NCI-H2227 (cell line): ENCODE data around the gene RFX7.
A peak's percentile ranks its signal among the peaks of the same experiment; 100 is the strongest.
"Not testable (repeated sequence)": the region's sequence is repeated elsewhere in the genome, so short reads cannot be mapped to it uniquely, and the experiment has no call there.

Source experiments
- DNase-seq: peaks from one replicate; lab custom pipeline; 2025; ENCODE audit not compliant: unreplicated experiment; lab: John Stamatoyannopoulos, UW

Gene RFX7

GRCh38 chr15:56243163-56244037 lies at the start of gene RFX7:
Gene RFX7 (minus strand): TSS chr15:56243879. CDS start chr15:56243285, 594 bp downstream.
- peak; percentile 88 for DNase-seq

- DNase-seq: no peak
Measured at GRCh38 chr15:56292546-56293316, 49.1 kb upstream of the RFX7 start.

GRCh38 chr15:56291741-56292140 lies 48.1 kb upstream of the RFX7 start:
- DNase-seq: no peak

GRCh38 chr15:56286213-56286612 lies 42.5 kb upstream of the RFX7 start:
- DNase-seq: no peak

- DNase-seq: no peak
Measured at GRCh38 chr15:56281145-56281544, 37.5 kb upstream of the RFX7 start.

GRCh38 chr15:56273724-56274123 lies 30.0 kb upstream of the RFX7 start:
- no peak for DNase-seq

- DNase-seq: no peak
Measured at GRCh38 chr15:56272454-56272853, 28.8 kb upstream of the RFX7 start.

- not testable (repeated sequence) for DNase-seq
Measured at GRCh38 chr15:56266465-56266864, 22.8 kb upstream of the RFX7 start.

- DNase-seq: no peak
Measured at GRCh38 chr15:56261854-56262509, 18.3 kb upstream of the RFX7 start.

- DNase-seq: not testable (repeated sequence)
Measured at GRCh38 chr15:56257306-56257705, 13.6 kb upstream of the RFX7 start.

- peak; percentile 34 for DNase-seq
Measured at GRCh38 chr15:56254265-56254664, 10.6 kb upstream of the RFX7 start.

GRCh38 chr15:56252386-56252785 lies 8.7 kb upstream of the RFX7 start:
- DNase-seq: no peak

GRCh38 chr15:56251315-56252095 lies 7.8 kb upstream of the RFX7 start:
- no peak for DNase-seq

GRCh38 chr15:56250626-56251025 lies 6.9 kb upstream of the RFX7 start:
- no peak for DNase-seq

GRCh38 chr15:56249092-56249491 lies 5.4 kb upstream of the RFX7 start:
- no peak for DNase-seq

- no peak for DNase-seq
Measured at GRCh38 chr15:56248311-56248992, 4.8 kb upstream of the RFX7 start.

GRCh38 chr15:56247266-56247665 lies 3.6 kb upstream of the RFX7 start:
- no peak for DNase-seq

- peak; percentile 85 for DNase-seq
Measured at GRCh38 chr15:56245871-56246814, 2.5 kb upstream of the RFX7 start.
